HG03460 (cell line): ENCODE data around the gene ERICH4.

Experiments used
- ATAC-seq: cut with Tn5 transposase; IDR thresholded peaks from one replicate; pipeline ENCODE4 v1.9.1; 2021; ENCODE audit not compliant: unreplicated experiment

Gene ERICH4

DNA sequence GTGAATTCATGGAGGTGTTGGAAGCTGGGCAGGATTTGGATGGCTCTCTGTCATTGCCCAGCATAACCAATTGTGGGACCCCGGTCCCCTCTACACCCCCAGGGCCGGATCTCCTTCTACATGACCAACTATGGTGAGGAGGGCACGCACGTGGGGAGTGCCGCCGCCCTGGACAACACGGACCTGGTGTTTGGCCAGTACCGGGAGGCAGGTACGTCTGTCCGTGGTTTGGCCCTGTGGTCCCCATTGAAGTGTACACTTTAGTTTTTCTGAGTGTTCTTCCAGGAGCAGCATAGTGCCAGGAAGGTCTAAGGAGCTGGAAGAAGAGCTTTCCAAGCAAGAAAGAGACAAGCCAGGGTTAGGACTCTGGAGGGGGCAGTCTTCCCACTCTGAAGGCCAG is 29.0 kb upstream of the ERICH4 start:
- ATAC-seq, result no peak

DNA sequence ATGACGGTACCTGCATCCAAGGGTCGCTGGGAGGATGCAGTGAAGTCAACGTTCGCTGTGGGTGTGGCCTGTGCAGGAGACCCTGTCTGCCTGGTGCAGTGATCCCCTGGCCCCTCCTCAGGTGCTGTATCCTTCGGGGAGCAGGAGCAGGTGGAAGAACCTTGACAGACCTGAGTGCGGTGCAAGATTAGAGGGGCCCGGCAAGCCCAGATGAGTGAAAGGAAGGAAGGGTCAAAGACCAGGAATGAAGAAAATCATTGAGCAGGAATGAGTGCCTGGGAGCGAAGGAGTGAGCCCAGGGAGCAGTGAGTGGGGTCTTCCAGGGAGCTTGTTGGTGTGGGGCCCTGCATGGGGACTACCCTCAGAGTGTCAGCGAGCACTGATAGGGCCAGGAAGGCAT is 28.5 kb upstream of the ERICH4 start:
- no peak for ATAC-seq

- ATAC-seq, result no peak
Observed at GRCh38 chr19:41415154-41415571, 27.8 kb upstream of the ERICH4 start.

DNA sequence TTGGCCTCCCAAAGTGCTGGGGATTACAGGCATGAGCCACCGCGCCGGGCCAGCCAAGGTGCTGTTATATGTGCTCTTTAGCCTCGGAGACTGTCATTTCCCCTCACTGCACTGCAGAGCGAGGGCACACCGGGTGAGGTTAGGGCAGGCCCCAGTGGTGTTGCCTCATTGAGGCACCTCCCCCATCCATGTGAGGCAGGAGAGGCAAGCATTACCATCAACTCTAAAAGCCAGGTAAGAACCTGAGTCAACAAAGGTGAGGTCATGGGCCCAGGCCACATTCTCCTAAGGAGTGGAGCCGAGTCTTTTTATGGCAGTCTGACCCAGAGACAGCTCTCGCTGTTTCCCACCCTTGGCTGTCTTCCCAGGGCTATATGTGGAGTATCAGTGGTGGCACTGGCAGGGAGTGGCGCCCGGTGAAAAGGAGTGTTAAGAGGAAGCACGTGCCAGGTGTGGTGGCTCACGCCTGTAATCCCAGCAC is 26.7 kb upstream of the ERICH4 start:
- ATAC-seq, result no peak

DNA sequence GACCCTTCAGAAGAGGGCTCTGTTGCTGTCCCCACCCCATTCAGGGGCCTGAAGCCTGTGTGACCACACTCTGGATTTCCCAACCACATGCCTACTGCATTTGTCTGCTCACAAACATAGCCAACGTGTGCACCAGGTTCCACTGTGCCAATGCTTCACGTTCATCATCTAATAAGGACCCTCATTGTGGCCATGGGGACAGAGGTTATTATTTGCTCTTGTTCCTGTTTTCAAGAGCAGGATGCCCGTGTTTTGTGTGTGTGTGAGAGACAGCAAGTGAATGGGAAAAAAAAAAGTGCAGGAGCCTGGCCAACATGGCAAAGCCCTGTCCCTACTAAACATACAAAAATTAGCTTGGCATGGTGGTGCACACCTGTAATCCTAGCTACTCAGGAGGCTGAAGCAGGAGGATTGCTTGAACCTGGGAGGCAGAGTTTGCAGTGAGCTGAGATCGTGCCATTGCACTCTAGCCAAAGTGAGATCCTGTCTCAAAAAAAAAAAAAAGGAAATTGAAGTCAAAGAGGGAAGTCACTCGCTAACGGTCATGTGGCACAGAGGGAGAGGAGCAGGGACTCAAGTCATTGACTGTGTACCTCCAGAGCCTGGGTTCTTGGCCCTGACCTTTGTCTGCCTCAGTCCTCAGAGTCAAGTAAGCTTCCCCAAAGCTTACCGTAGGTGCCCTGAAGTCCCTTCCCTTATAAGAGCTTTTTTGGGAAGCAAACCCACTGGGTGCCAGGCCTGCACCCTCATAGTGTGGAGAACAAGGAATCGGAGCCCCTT is 22.7 kb upstream of the ERICH4 start:
- no peak for ATAC-seq

- ATAC-seq, result no peak
Observed at GRCh38 chr19:41421314-41421713, 21.6 kb upstream of the ERICH4 start.

- no peak for ATAC-seq
Observed at GRCh38 chr19:41421973-41422372, 21.0 kb upstream of the ERICH4 start.

GRCh38 chr19:41422456-41422855 is 20.5 kb upstream of the ERICH4 start:
- no peak for ATAC-seq

DNA sequence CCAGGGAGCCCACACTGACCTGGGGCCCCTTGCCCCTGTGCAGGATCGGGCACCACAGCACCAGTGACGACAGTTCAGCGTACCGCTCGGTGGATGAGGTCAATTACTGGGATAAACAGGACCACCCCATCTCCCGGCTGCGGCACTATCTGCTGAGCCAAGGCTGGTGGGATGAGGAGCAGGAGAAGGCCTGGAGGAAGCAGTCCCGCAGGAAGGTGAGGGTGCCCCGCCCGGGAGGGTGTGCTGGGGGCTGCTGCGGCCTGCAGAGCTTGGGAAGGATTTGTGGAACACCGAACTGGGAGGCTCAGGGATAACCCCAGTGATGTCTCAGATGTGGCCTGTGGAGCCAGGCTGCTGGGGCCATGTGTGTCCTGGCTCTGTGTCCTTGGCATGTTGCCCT is 20.0 kb upstream of the ERICH4 start:
- no peak for ATAC-seq

- no peak for ATAC-seq
Observed at GRCh38 chr19:41424335-41425173, 18.4 kb upstream of the ERICH4 start.

- ATAC-seq, result no peak
Observed at GRCh38 chr19:41425174-41426115, 17.5 kb upstream of the ERICH4 start.

GRCh38 chr19:41426116-41426841 is 16.7 kb upstream of the ERICH4 start:
- no peak for ATAC-seq

GRCh38 chr19:41426952-41427646 is 15.9 kb upstream of the ERICH4 start, which contains the start of gene B3GNT8:
Gene B3GNT8 (minus strand): TSS chr19:41427374. CDS start chr19:41426778, 596 bp downstream.
- ATAC-seq, result no peak

DNA sequence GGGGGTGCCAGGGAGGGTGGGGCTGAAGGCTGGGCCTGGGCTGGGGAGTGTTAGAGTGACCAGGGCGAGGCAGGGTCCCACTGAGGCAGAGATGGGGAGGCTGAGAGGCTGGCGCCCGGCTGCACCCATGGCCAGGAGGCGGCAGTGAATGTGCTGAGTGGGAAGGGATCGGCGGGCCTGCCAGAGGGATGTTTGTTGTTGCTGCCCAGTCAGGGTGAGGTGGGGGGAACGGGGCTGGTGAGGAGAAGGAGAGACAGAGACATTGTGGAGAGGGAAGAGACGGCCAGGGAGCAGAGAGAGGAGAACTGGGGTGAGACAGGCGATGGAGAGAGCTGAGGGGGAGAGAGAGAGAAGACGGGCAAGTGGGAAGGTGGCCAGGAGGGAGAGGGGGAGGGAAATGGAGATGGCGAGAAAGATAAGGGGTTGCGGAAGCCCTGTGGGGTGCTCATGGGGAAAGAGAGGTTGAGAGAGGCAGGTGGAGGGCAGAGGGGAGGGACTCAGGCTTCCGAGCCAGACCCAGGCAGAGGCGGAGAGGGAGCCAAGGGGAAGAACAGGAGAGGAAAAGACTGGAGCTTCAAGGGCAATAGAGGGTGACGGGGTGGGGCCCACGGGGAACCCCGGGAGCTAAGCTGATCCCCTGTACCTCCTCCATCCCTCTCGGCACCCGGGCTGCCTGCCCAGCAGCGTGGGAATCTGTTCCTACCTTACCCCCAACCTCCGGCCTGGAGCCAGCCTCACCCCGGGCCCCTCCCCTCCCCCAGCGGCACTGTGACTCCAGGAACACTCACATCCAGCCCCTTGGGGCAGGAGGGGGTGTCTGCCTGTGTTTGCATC is 15.1 kb upstream of the ERICH4 start:
- no peak for ATAC-seq

DNA sequence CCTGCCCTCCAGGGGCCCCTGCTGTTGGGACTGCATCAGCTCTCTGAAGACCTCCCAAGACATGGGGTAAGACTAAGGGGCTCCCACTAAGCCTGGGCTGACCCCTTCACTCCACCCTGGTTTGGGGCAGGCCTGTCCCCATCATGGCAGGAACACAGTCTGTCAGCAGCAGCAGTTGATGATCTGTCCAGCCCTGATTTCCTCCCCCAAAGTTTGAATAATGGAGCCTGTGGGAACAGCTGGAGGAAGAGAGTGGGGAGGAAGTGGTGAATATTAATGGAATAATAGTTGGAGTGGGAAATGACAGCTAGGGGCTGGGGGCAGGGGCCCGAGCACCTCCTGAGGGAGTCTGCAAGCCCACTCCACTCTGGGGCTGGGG is 14.5 kb upstream of the ERICH4 start:
- no peak for ATAC-seq

- ATAC-seq, result no peak
Observed at GRCh38 chr19:41430922-41431321, 12.0 kb upstream of the ERICH4 start.

- ATAC-seq, result no peak
Observed at GRCh38 chr19:41431426-41432386, 11.2 kb upstream of the ERICH4 start.

GRCh38 chr19:41433171-41433570 is 9.8 kb upstream of the ERICH4 start:
- no peak for ATAC-seq
